Stimulated activated CD8-positive, alpha-beta memory T cell treated with anti-CD3 and anti-CD28 coated beads, Interleukin-7, amount 100 ng/mL, for 48 hours (primary cell): ENCODE data around the gene HCFC1.

Experiments used
- DNase-seq, 2 donors: peaks; one replicate each; pipeline ENCODE4 v3.0.0-alpha.2; 2020; ENCODE audit warnings: low read depth in 1 of 2; ENCODE audit errors: extremely low read depth in 1 of 2

The HCFC1 gene

GRCh38 chrX:153906126-153906917 is 65.3 kb downstream of the HCFC1 start:
- DNase-seq, result no peak

GRCh38 chrX:153905481-153906095 is 66.0 kb downstream of the HCFC1 start:
- no peak for DNase-seq

- no peak for DNase-seq
These were observed 67.3 kb downstream of the HCFC1 start, which contains the start of gene AVPR2 for GRCh38 chrX:153903991-153904957. TSS of gene AVPR2 (plus strand) at chrX:153904673. CDS start at chrX:153905146, 473 bp downstream.

GRCh38 chrX:153903238-153903980 is 68.2 kb downstream of the HCFC1 start:
- DNase-seq, result no peak

- no peak for DNase-seq
These were observed 69.2 kb downstream of the HCFC1 start for GRCh38 chrX:153902385-153902784.

- no peak for DNase-seq
These were observed 69.9 kb downstream of the HCFC1 start for GRCh38 chrX:153901753-153902140.

- no peak for DNase-seq
These were observed 70.5 kb downstream of the HCFC1 start for GRCh38 chrX:153900831-153901752.

- no peak for DNase-seq
These were observed 73.7 kb downstream of the HCFC1 start for GRCh38 chrX:153897899-153898298.
